GM10847 (cell line): ENCODE data around the gene CHIC2.

Source experiments
- POLR2A ChIP-seq: IDR thresholded peaks from 2 replicates; pipeline ENCODE4 v1.6.1; 2011; ENCODE audit not compliant: insufficient read length; ENCODE audit errors: extremely low read depth

The CHIC2 gene

GRCh38 chr4:54050214-54050904 lies 14.0 kb downstream of the CHIC2 start:
- TF ChIP-seq POLR2A: no peak

GRCh38 chr4:54041933-54042332 lies 22.5 kb downstream of the CHIC2 start:
- TF ChIP-seq POLR2A: no peak

- TF ChIP-seq POLR2A: no peak
Measured at GRCh38 chr4:54041100-54041499, 23.3 kb downstream of the CHIC2 start.

GRCh38 chr4:54038056-54038455 lies 26.3 kb downstream of the CHIC2 start:
- no peak for TF ChIP-seq POLR2A

GRCh38 chr4:54036184-54036583 lies 28.2 kb downstream of the CHIC2 start:
- TF ChIP-seq POLR2A: no peak

- TF ChIP-seq POLR2A: no peak
Measured at GRCh38 chr4:54032558-54033135, 31.8 kb downstream of the CHIC2 start.

- no peak for TF ChIP-seq POLR2A
Measured at GRCh38 chr4:54027311-54027710, 37.1 kb downstream of the CHIC2 start.

GRCh38 chr4:54025582-54025981 lies 38.8 kb downstream of the CHIC2 start:
- no peak for TF ChIP-seq POLR2A

- no peak for TF ChIP-seq POLR2A
Measured at GRCh38 chr4:54017974-54018373, 46.4 kb downstream of the CHIC2 start.

GRCh38 chr4:54017308-54017707 lies 47.1 kb downstream of the CHIC2 start:
- TF ChIP-seq POLR2A: no peak

GRCh38 chr4:54016504-54016903 lies 47.9 kb downstream of the CHIC2 start:
- TF ChIP-seq POLR2A: no peak

- TF ChIP-seq POLR2A: no peak
Measured at GRCh38 chr4:54015423-54016030, 48.9 kb downstream of the CHIC2 start.

GRCh38 chr4:54014666-54015160 lies 49.7 kb downstream of the CHIC2 start:
- no peak for TF ChIP-seq POLR2A

GRCh38 chr4:54011201-54011600 lies 53.2 kb downstream of the CHIC2 start:
- no peak for TF ChIP-seq POLR2A

GRCh38 chr4:54006755-54007154 lies 57.6 kb downstream of the CHIC2 start:
- no peak for TF ChIP-seq POLR2A

- TF ChIP-seq POLR2A: no peak
Measured at GRCh38 chr4:54005475-54005874, 58.9 kb downstream of the CHIC2 start.
